K562 (cell line): ENCODE results near the gene ARHGEF25. TPM values are rescaled to one million over a fixed set of nuclear protein-coding genes. Genes with fewer than 3 reads are reported as not detected.

Experiments used
- ATAC-seq: fragments of 200-7000 bp; cut with Tn5 transposase; 3 replicates; pipeline ENCODE4 v1.9.1; 2020; ENCODE audit warnings: moderate library complexity
- BruUV-seq: library from RNA; stranded (reverse); fragments of 400-500 nt; replicated peaks from 2 replicates; lab custom pipeline; 2021; lab: Mats Ljungman, UMichigan
- CTCF ChIA-PET: fragments of 300-600 bp; formaldehyde crosslinking; extraction: SDS; loops from one replicate; lab custom pipeline; 2021; ENCODE audit warnings: low intra/inter-chr PET ratio; lab: Yijun Ruan, JAX
- POLR2A ChIA-PET: fragments of 300-600, 350-650 bp; sonication (Branson Sonifier 250); formaldehyde crosslinking; extraction: SDS; loops from one replicate; lab custom pipeline; 2021; ENCODE audit warnings: antibody characterized with exemption, inconsistent platforms; lab: Yijun Ruan, JAX
- DNase-seq, 4 experiments: peaks; one replicate each; pipeline versions ENCODE4 v3.0.0 to v3.0.0-alpha.2; 2011 to 2018; ENCODE audit warnings: low spot score in 3 of 4, mixed read lengths in 3 of 4; ENCODE audit errors: extremely low read depth in 1 of 4
- FAIRE-seq: peaks from 2 replicates; lab custom pipeline; 2011; peaks lifted over from hg19 to GRCh38; lab: Jason Lieb, UNC
- H2AFZ ChIP-seq: 2 replicates; pipeline ENCODE4 v1.6.0; 2011; ENCODE audit warnings: low read depth, low read length, control low read depth, inconsistent platforms
- H3K27ac ChIP-seq: fragments of 200-600 bp; 3 replicates; pipeline ENCODE4 v1.8.0; 2011; ENCODE audit warnings: low read depth, mild to moderate bottlenecking, control low read depth, inconsistent platforms, low read length, moderate library complexity, mixed read lengths; ENCODE audit errors: extremely low read depth
- H3K27me3 ChIP-seq, 2 experiments: fragments of 300-600 bp in 1 of 2; 2 replicates in 1 of 2; 3 replicates in 1 of 2; pipeline versions ENCODE4 v1.6.0 to v1.8.0; 2011; ENCODE audit warnings: inconsistent platforms in 2 of 2, low read length in 2 of 2, mild to moderate bottlenecking in 1 of 2, mixed read lengths in 1 of 2, moderate library complexity in 1 of 2; ENCODE audit not compliant: control insufficient read depth in 2 of 2, insufficient read depth in 2 of 2
- H3K36me3 ChIP-seq: fragments of 300-600 bp; 3 replicates; pipeline ENCODE4 v1.8.0; 2011; ENCODE audit warnings: mild to moderate bottlenecking, low read length, inconsistent platforms; ENCODE audit not compliant: control insufficient read depth, insufficient read depth
- H3K4me1 ChIP-seq, 2 experiments: fragments of 200-600 bp in 1 of 2; replicated peaks in 1 of 2; 2 replicates in 1 of 2; 3 replicates in 1 of 2; pipeline versions ENCODE4 v1.5.1 to v1.8.0; 2011; ENCODE audit warnings: inconsistent platforms in 2 of 2, low read length in 2 of 2, mild to moderate bottlenecking in 1 of 2, mixed read lengths in 1 of 2, moderate library complexity in 1 of 2; ENCODE audit not compliant: control insufficient read depth in 2 of 2, insufficient read depth in 2 of 2
- H3K4me2 ChIP-seq: 2 replicates; pipeline ENCODE4 v1.6.1; 2011; ENCODE audit warnings: low read length, control low read depth, inconsistent platforms, mixed read lengths; ENCODE audit not compliant: insufficient read depth
- H3K4me3 ChIP-seq: fragments of 200-600 bp; sonication (generic), shearing (Covaris generic); 2 replicates; pipeline ENCODE4 v1.5.1; 2016; ENCODE audit warnings: control low read depth, inconsistent platforms
- H3K79me2 ChIP-seq: fragments of 200-600 bp; 3 replicates; pipeline ENCODE4 v1.8.0; 2011; ENCODE audit warnings: low read length, inconsistent platforms; ENCODE audit not compliant: control insufficient read depth, insufficient read depth
- H3K9ac ChIP-seq, 2 experiments: 2 replicates each; pipeline versions ENCODE4 v1.6.0 to v1.6.1; 2011; ENCODE audit warnings: low read depth in 2 of 2, low read length in 2 of 2, control low read depth in 1 of 2, inconsistent platforms in 1 of 2, mild to moderate bottlenecking in 1 of 2, mixed read lengths in 1 of 2; ENCODE audit not compliant: insufficient read depth in 1 of 2
- H3K9me1 ChIP-seq: one replicate; pipeline ENCODE4 v1.6.0; 2011; ENCODE audit warnings: inconsistent platforms, mild to moderate bottlenecking, low read length, moderate library complexity; ENCODE audit not compliant: control insufficient read depth, insufficient read depth
- H3K9me3 ChIP-seq: replicated peaks from 2 replicates; pipeline ENCODE4 v1.5.1; 2011; ENCODE audit warnings: low read depth, low read length, inconsistent platforms; ENCODE audit not compliant: control insufficient read depth, insufficient read depth
- H4K20me1 ChIP-seq: replicated peaks from 2 replicates; pipeline ENCODE4 v1.6.1; 2011; ENCODE audit warnings: low read length, inconsistent platforms, mixed read lengths; ENCODE audit not compliant: control insufficient read depth, insufficient read depth
- BCL6 ChIP-seq: fragments of 250-450 bp; sonication (Bioruptor Pico); IDR thresholded peaks from 2 replicates; pipeline ENCODE4 v1.4.0; 2020
- CREM ChIP-seq: IDR thresholded peaks from 2 replicates; pipeline ENCODE4 v1.6.1; 2014; ENCODE audit warnings: antibody characterized with exemption, low read depth
- GATAD2A ChIP-seq: fragments of 450-650 bp; IDR thresholded peaks from 2 replicates; pipeline ENCODE4 v1.6.1; 2017
- ILF3 ChIP-seq: fragments of 450-650 bp; IDR thresholded peaks from 2 replicates; pipeline ENCODE4 v1.6.1; 2018; ENCODE audit warnings: antibody characterized with exemption, mild to moderate bottlenecking, moderate library complexity, borderline replicate concordance
- NFIC ChIP-seq: fragments of 450-650 bp; IDR thresholded peaks from 2 replicates; pipeline ENCODE4 v1.6.1; 2017; ENCODE audit warnings: mild to moderate bottlenecking, inconsistent platforms
- PHTF2 ChIP-seq: fragments of 250-450 bp; sonication (Bioruptor Pico); IDR thresholded peaks from 2 replicates; pipeline ENCODE4 v1.5.0; 2021; ENCODE audit warnings: mild to moderate bottlenecking
- POLR2G ChIP-seq: fragments of 200-400 bp; formaldehyde crosslinking; IDR thresholded peaks from 2 replicates; pipeline ENCODE4 v1.6.1; 2017; ENCODE audit warnings: low read depth, mild to moderate bottlenecking, antibody characterized with exemption, low read length, moderate library complexity
- RB1 ChIP-seq: fragments of 450-650 bp; IDR thresholded peaks from 2 replicates; pipeline ENCODE4 v1.6.1; 2017; ENCODE audit warnings: low read depth, mild to moderate bottlenecking
- ZNF121 ChIP-seq: sonication (generic); formaldehyde crosslinking; conservative IDR thresholded peaks from 2 replicates; pipeline ENCODE4 v1.8.0; 2022; ENCODE audit warnings: missing genetic modification reagents
- ZNF263 ChIP-seq: sonication (generic); formaldehyde crosslinking; IDR thresholded peaks from 2 replicates; pipeline ENCODE4 v1.8.0; 2022; ENCODE audit warnings: mild to moderate bottlenecking, missing genetic modification reagents, borderline replicate concordance
- ZNF311 ChIP-seq: fragments of 250-450 bp; sonication (Bioruptor Pico); IDR thresholded peaks from 2 replicates; pipeline ENCODE4 v1.4.0; 2020; ENCODE audit warnings: mild to moderate bottlenecking, moderate library complexity
- WGBS: fragments of 100-300 bp; shearing (Covaris generic); methylation state at CpG from one replicate; pipeline ENCODE4 v1.1.6; 2016; ENCODE audit warnings: low coverage, mixed read lengths; ENCODE audit not compliant: insufficient coverage; ENCODE audit errors: missing lambda C conversion rate; 5-methylcytosine and 5-hydroxymethylcytosine counted together
- in situ Hi-C: fragments of 300-500 bp; cut with MboI; formaldehyde crosslinking; loops from 4 replicates; pipeline ENCODE4 v1.15.0; 2018; ENCODE audit warnings: inconsistent platforms, mixed read lengths
- intact Hi-C: fragments of 100-400 bp; cut with micrococcal nuclease; formaldehyde crosslinking; loops from 2 replicates; pipeline ENCODE4 v1.14.2; 2022
- polyA plus RNA-seq, 8 experiments: library from polyadenylated mRNA; depleted of rRNA in 4 of 8; stranded (reverse) in 5 of 8; unstranded in 3 of 8; fragments of >200 nt; fragmentation: Nextera tagmentation in 2 of 8; fragmentation: Illumina TruSeq in 1 of 8; extraction: Ambion mirVana in 2 of 8; extraction: Trizol in 1 of 8; gene quantifications; 2 replicates each; pipeline versions ENCODE4 v1.2.1 to v1.2.3, GENCODE V29; 2011 to 2014; ENCODE audit warnings: inconsistent platforms in 1 of 8, missing spikeins in 1 of 8
- total RNA-seq, 7 experiments: library from RNA; depleted of rRNA in 6 of 7; stranded (reverse); fragments of >200 nt in 6 of 7; fragmentation: Illumina TruSeq in 2 of 7; extraction: Trizol in 2 of 7; gene quantifications; 2 replicates each; pipeline versions ENCODE4 v1.2.1 to v1.2.3, GENCODE V29; 2011 to 2021; ENCODE audit warnings: low replicate concordance in 1 of 7
- TF ChIP-seq, protein P1 (sequence below), 2 experiments: IDR thresholded peaks in 1 of 2; conservative IDR thresholded peaks in 1 of 2; 2 replicates each; pipeline ENCODE4 v1.6.1; 2016; ENCODE audit warnings: low read depth in 2 of 2, mild to moderate bottlenecking in 1 of 2, missing compliant biosample characterization in 1 of 2, missing genetic modification characterization in 1 of 2, moderate library complexity in 1 of 2
- TF ChIP-seq, protein P2 (sequence below): fragments of 450-650 bp; IDR thresholded peaks from 2 replicates; pipeline ENCODE4 v1.6.1; 2016
- TF ChIP-seq, protein P3 (sequence below): fragments of 450-650 bp; IDR thresholded peaks from 2 replicates; pipeline ENCODE4 v1.6.1; 2018; ENCODE audit not compliant: partially characterized antibody

ARHGEF25 gene
- total and polyA plus RNA-seq, 9 of the 15 experiments (the other 6 are each of a cell fraction or from before 2014, with no cell fraction given) = 0.13 to 17.3 (median 11.6) TPM

DNA sequence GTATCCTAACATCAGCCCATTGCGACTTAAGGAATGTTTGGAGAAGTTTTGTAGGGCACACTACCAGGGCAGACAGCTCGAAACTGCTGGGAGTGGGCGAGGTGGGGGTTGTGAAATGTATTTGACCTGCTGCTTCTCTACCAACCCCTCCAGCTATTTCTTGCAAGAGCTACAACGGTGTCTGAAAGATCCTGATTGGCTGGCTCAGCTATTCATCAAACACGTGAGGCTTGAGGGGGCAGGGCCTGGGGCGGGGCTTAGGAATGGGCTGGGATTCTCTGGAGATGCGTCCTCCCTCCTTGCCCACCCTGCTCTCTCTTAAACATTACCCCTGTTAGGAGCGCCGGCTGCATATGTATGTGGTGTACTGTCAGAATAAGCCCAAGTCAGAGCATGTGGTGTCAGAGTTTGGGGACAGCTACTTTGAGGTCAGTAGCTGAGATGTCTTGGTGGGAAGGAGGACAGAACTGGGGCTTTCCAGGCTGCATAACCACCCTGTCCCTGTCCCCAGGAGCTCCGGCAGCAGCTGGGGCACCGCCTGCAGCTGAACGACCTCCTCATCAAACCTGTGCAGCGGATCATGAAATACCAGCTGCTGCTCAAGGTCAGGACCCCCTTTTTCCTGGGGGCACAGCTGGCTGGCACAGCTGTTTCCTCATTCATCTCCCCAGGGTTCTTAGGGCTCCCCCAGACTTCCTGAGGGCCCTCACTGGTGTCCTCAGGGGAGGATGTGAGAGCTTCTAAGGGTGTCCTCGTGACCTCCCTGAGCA lies 3.1 kb downstream of the ARHGEF25 start:
- Histone ChIP-seq H3K4me1 (peaks cover 52 to 58% of the 10 kb centered on the region in 2 experiments), H3K9me1 (peaks cover 4% of the 10 kb centered on the region), H3K79me2 (peaks cover 2% of the 10 kb centered on the region; the same call in 2 of the 3 replicates), H4K20me1 (no peaks in the 10 kb centered on the region), H3K27me3 (no peaks in the 10 kb centered on the region), H3K4me2 (peak overlapping the region; percentile 67), H3K9me3 (no peaks in the 10 kb centered on the region), H3K27ac (peak overlapping the region; percentile 17; the same call in 2 of the 3 replicates), H3K9ac (peak overlapping the region; percentile 13 to 83; a peak in 2 of 4 replicates), H2AFZ (peak overlapping the region; percentile 70), H3K36me3 (peaks cover 16% of the 10 kb centered on the region; the same call in 2 of the 3 replicates), H3K4me3 (no peak overlapping the region)
- no TSS peak for BruUV-seq
- 42% methylated on average over 14 of the region's 14 CpGs for WGBS
- intact Hi-C loops (no loop called here), in situ Hi-C loops (no loop called here)
- ChIA-PET POLR2A (interaction anchor here (0.6 to 2.4 kb wide), 11 partner anchors 14 to 205 kb away, joined by 3 to 10 read pairs (median 4); partner anchors contain the start of gene DDIT3), CTCF (no interaction called here)
- FAIRE-seq (peak; percentile 91), DNase-seq (peak; percentile 81 to 91 (median 84)), ATAC-seq (peak; percentile 79)
- TF ChIP-seq GATAD2A (no peak), BCL6 (no peak), CREM (0 out of 2 replicates have a peak, but pooled peaks have one; percentile 40), ILF3 (no peak), ZNF311 (CRISPR knock-in tag) (no peak), POLR2G (no peak), PHTF2 (CRISPR knock-in tag) (no peak), NFIC (no peak), ZNF121 (CRISPR knock-in tag) (no peak), RB1 (no peak), ZNF263 (CRISPR knock-in tag) (no peak)
- TF ChIP-seq, protein P1, sequence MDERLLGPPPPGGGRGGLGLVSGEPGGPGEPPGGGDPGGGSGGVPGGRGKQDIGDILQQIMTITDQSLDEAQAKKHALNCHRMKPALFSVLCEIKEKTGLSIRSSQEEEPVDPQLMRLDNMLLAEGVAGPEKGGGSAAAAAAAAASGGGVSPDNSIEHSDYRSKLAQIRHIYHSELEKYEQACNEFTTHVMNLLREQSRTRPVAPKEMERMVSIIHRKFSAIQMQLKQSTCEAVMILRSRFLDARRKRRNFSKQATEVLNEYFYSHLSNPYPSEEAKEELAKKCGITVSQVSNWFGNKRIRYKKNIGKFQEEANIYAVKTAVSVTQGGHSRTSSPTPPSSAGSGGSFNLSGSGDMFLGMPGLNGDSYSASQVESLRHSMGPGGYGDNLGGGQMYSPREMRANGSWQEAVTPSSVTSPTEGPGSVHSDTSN (CRISPR knock-in tag; IDR thresholded peaks at IDR 0.05; ENCODE audit: low read depth) = peak; percentile 39; the same call in 1 of the 2 replicates
- TF ChIP-seq, protein P1 (tag; conservative IDR thresholded peaks at IDR 0.05; ENCODE audit: low read depth) = peak; percentile 92
- TF ChIP-seq, protein P2, sequence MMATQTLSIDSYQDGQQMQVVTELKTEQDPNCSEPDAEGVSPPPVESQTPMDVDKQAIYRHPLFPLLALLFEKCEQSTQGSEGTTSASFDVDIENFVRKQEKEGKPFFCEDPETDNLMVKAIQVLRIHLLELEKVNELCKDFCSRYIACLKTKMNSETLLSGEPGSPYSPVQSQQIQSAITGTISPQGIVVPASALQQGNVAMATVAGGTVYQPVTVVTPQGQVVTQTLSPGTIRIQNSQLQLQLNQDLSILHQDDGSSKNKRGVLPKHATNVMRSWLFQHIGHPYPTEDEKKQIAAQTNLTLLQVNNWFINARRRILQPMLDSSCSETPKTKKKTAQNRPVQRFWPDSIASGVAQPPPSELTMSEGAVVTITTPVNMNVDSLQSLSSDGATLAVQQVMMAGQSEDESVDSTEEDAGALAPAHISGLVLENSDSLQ = peak; percentile 97
- TF ChIP-seq, protein P3, sequence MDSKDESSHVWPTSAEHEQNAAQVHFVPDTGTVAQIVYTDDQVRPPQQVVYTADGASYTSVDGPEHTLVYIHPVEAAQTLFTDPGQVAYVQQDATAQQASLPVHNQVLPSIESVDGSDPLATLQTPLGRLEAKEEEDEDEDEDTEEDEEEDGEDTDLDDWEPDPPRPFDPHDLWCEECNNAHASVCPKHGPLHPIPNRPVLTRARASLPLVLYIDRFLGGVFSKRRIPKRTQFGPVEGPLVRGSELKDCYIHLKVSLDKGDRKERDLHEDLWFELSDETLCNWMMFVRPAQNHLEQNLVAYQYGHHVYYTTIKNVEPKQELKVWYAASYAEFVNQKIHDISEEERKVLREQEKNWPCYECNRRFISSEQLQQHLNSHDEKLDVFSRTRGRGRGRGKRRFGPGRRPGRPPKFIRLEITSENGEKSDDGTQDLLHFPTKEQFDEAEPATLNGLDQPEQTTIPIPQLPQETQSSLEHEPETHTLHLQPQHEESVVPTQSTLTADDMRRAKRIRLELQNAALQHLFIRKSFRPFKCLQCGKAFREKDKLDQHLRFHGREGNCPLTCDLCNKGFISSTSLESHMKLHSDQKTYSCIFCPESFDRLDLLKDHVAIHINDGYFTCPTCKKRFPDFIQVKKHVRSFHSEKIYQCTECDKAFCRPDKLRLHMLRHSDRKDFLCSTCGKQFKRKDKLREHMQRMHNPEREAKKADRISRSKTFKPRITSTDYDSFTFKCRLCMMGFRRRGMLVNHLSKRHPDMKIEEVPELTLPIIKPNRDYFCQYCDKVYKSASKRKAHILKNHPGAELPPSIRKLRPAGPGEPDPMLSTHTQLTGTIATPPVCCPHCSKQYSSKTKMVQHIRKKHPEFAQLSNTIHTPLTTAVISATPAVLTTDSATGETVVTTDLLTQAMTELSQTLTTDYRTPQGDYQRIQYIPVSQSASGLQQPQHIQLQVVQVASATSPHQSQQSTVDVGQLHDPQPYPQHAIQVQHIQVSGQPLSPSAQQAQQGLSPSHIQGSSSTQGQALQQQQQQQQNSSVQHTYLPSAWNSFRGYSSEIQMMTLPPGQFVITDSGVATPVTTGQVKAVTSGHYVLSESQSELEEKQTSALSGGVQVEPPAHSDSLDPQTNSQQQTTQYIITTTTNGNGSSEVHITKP = peak; percentile 86
